ENCODE measurements around the gene TRIM65.

TRIM65 gene

GRCh38 chr17:75926456-75926855 is 29.7 kb upstream of the TRIM65 start:
- no peak overlapping the region for H3K4me3 ChIP-seq (ENCODE audit: low read depth, low read length)
- CTCF ChIA-PET: interaction anchor here (1.1 to 5.6 kb wide), 5 partner anchors 9 to 71 kb away, joined by 4 to 33 read pairs (median 5); partner anchors contain the start of gene MRPL38
- POLR2A ChIA-PET: no interaction called here
- no peak for DNase-seq (ENCODE audit: low read depth, low spot score)
- TF ChIP-seq CTCF (IDR thresholded peaks at IDR 0.05; ENCODE audit: insufficient read depth, low read length, missing control alignments): no peak

DNA sequence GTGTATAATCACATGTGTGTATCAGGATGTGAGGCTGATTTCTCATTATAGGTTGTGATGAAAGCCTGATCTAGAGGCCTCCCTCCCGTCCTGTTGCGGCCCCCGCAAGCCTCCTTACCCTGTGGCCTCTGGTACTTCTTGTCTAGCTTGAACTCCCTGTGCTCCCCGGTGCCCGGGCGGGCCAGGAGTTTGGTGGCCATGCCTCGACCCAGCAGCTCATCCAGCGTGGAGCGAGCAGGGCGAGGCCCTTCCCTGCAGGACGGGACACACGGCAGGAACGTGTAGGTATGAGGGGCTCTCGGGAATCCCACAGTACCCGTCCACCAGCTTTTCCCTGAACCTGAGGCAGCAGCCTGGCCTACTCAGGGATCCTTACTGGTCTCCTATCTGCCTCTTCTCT is 29.2 kb upstream of the TRIM65 start:
- CTCF ChIA-PET: interaction anchor here (0.9 to 5.6 kb wide), 6 partner anchors 9 to 88 kb away, joined by 3 to 33 read pairs (median 4); partner anchors contain the start of gene MRPL38
- TF ChIP-seq CTCF (IDR thresholded peaks at IDR 0.05; ENCODE audit: insufficient read depth, low read length, missing control alignments): no peak

DNA sequence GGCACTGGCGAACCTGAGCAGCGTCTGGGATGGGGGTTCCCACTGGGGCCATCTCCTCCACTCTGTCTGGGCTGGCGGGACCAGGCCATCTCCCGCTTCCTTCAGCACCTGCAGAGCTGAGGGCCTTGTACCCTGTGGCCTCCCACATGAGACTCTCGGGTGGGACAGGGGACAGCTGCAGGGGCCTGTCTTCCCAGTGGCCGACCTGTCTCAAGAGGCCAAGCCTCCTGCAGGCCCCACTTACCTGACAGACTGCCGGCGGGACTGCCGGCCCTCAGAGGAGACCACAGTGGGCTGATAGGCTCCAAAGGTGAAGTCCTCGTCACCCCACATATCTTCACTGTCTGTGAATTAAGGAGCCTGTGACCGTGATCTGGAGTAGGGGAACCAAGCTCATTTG is 28.4 kb upstream of the TRIM65 start:
- H3K4me3 ChIP-seq (ENCODE audit: low read depth, low read length): no peak overlapping the region
- no peak for TF ChIP-seq CTCF (IDR thresholded peaks at IDR 0.05; ENCODE audit: insufficient read depth, low read length, missing control alignments)
- CTCF ChIA-PET: interaction anchor here (0.9 to 5.6 kb wide), 4 partner anchors 15 to 89 kb away, joined by 3 to 33 read pairs (median 12); partner anchors contain the start of gene MRPL38
- no peak for DNase-seq (ENCODE audit: low read depth, low spot score)
- POLR2A ChIA-PET: interaction anchor here (1.0 kb wide), 1 partner anchor 9 kb away, joined by 3 read pairs; no protein-coding TSS in a partner anchor

More for the DNA sequence above, 29.2 kb upstream of the TRIM65 start:
- H3K4me3 ChIP-seq (ENCODE audit: low read depth, low read length): no peak overlapping the region
- POLR2A ChIA-PET: interaction anchor here (1.0 kb wide), 1 partner anchor 10 kb away, joined by 3 read pairs; no protein-coding TSS in a partner anchor
- DNase-seq (ENCODE audit: low read depth, low spot score): no peak

DNA sequence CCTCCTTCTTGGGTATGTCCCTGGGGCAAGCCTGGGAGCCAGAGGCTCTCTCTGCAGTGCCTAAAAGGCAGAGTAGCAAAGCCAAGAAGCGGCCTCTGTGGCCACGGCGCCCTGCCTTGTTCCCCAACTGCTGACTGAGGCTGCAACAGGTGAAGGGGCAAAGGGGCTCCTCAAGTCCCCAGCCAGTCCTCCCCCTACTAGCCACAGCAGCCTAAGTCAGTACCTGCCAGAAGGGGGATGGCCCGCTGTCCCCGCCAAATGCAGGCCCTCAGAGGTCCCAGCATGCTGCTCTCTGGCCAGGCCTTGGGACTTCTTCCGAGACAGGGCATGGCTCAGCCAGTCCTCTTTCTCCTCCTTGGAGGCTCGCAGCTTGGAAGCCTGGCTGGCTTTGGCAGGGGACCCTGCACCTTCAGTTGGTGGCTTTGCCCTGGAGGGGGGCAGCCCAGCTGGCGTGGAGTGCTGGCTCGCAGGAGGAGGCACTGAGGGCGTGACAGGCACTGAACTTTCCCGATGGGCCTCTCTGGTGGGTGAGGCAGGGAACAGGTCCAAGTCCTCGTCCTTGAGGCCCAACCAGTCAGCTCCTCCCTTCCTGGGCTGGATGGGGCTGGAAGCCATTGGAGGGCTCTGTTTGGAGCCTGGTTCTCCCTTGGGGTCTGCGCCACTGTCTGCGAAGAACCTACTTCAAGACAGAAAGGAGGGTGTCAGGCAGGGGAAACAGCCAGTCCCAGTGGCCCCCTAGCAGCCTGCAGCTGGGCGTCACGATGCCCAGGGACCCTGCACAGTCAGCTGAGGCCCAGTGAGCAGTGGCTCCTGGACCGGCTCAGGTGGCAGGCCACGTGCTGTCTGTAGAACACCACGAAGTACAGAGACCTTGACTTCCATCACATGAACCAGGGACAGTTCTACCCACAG is 26.5 kb upstream of the TRIM65 start:
- no peak for DNase-seq (ENCODE audit: low read depth, low spot score)
- H3K4me3 ChIP-seq (ENCODE audit: low read depth, low read length): no peak overlapping the region
- TF ChIP-seq CTCF (IDR thresholded peaks at IDR 0.05; ENCODE audit: insufficient read depth, low read length, missing control alignments): no peak
- CTCF ChIA-PET: no interaction called here
- POLR2A ChIA-PET: no interaction called here

DNA sequence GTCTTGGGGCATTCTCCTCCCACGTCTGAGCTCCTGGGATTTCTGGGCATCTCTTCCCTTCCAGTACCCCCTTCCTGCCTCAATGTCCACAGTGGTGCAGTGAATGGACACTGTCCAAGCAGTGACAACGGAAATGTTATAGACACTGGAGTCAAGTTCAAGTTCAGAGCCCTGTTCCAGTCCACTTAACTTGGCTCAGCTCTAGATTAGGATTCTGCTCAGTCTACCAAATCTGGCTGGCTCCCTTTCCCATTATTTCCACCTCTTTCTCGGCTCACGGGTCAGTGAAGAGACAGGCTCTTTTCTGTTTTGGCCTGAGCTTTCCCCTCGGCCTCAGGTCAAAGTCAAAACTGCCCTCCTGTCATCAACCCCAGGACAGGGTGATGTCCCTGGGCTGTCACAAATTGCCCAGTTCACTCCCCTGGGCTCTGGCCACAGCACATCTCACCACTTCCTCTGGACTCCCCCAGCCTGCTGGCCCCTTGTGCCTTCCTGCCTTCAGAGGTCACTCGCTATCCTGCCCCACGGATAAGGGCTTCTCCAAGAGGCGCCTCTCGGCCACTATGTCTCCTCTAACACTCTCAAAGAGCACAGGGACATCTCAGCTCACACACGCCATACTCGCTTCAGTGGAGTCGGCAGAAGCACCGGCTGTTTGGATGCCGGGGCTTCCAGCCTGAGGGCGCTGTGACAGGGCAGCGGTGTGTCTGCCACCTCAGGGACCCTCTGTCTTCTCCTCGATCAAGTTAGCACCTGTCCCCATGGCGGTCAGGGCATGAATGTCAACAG is 25.6 kb upstream of the TRIM65 start:
- CTCF ChIA-PET: interaction anchor here (0.9 to 1.0 kb wide), 2 partner anchors 14 to 80 kb away, joined by 3 read pairs; no protein-coding TSS in a partner anchor

More for the DNA sequence above, 25.6 kb upstream of the TRIM65 start:
- DNase-seq (ENCODE audit: low read depth, low spot score): no peak
- H3K4me3 ChIP-seq (ENCODE audit: low read depth, low read length): no peak overlapping the region
- POLR2A ChIA-PET: no interaction called here
- no peak for TF ChIP-seq CTCF (IDR thresholded peaks at IDR 0.05; ENCODE audit: insufficient read depth, low read length, missing control alignments)
